Muscle of back (tissue), 11 donors: Measurements from ENCODE around the gene TEX22. TPM values are rescaled to one million over a fixed set of nuclear protein-coding genes. Genes with fewer than 3 reads are reported as not detected.
A peak's percentile ranks its signal among the peaks of the same experiment; 100 is the strongest.

ENCODE experiments used
- DNase-seq, 3 donors: peaks; one replicate each; pipeline versions ENCODE4 v3.0.0 to v3.0.0-alpha.2; 2013
- polyA plus RNA-seq, 10 donors: library from polyadenylated mRNA; unstranded; fragments of 120-200 nt; gene quantifications; one replicate each; pipeline ENCODE4 v1.2.1, GENCODE V29; 2013; ENCODE audit not compliant: insufficient read length in 10 of 10

Gene TEX22
- polyA plus RNA-seq, 10 donors, result 0.24 to 3.2 (median 1.1) TPM

GRCh38 chr14:105439179-105439578 is 40.8 kb downstream of the TEX22 start:
- no peak for DNase-seq

- DNase-seq, result peak in 1 of 3 donors; percentile 32
Measured at GRCh38 chr14:105439710-105440553, 41.6 kb downstream of the TEX22 start.

- no peak for DNase-seq
Measured at GRCh38 chr14:105440554-105440900, 42.2 kb downstream of the TEX22 start.

GRCh38 chr14:105440992-105441391 is 42.7 kb downstream of the TEX22 start:
- no peak for DNase-seq

- DNase-seq, result no peak
Measured at GRCh38 chr14:105442125-105442524, 43.8 kb downstream of the TEX22 start.

- DNase-seq, result no peak
Measured at GRCh38 chr14:105442834-105443233, 44.5 kb downstream of the TEX22 start.

GRCh38 chr14:105444859-105445258 is 46.5 kb downstream of the TEX22 start:
- DNase-seq, result no peak

GRCh38 chr14:105445290-105445689 is 47.0 kb downstream of the TEX22 start:
- DNase-seq, result no peak

- no peak for DNase-seq
Measured at GRCh38 chr14:105445901-105446845, 47.8 kb downstream of the TEX22 start.

GRCh38 chr14:105446971-105447370 is 48.6 kb downstream of the TEX22 start:
- no peak for DNase-seq

GRCh38 chr14:105447651-105448640 is 49.6 kb downstream of the TEX22 start:
- peak in 2 of 3 donors; percentile 33 to 40 for DNase-seq

GRCh38 chr14:105448706-105449111 is 50.4 kb downstream of the TEX22 start:
- peak; percentile 37 to 82 (median 71) for DNase-seq

- DNase-seq, result no peak
Measured at GRCh38 chr14:105449276-105450122, 51.2 kb downstream of the TEX22 start.

- DNase-seq, result no peak
Measured at GRCh38 chr14:105450123-105450505, 51.8 kb downstream of the TEX22 start.

- DNase-seq, result no peak
Measured at GRCh38 chr14:105450864-105451720, 52.8 kb downstream of the TEX22 start.

GRCh38 chr14:105452963-105453362 is 54.6 kb downstream of the TEX22 start:
- no peak for DNase-seq

GRCh38 chr14:105453847-105454246 is 55.5 kb downstream of the TEX22 start:
- DNase-seq, result no peak

- no peak for DNase-seq
Measured at GRCh38 chr14:105455086-105455640, 56.8 kb downstream of the TEX22 start.
